ENCODE measurements around the gene RBP5.

- TF ChIP-seq CTCF (IDR thresholded peaks at IDR 0.05) (no peak), POLR2AphosphoS5 (IDR thresholded peaks at IDR 0.05) (peak; percentile 70 to 75), POLR2A (IDR thresholded peaks at IDR 0.05; ENCODE audit: low read depth) (peak; percentile 38)
Measured at GRCh38 chr12:7108003-7108795, 20.5 kb downstream of the RBP5 start.

Measured in esophagus muscularis mucosa (tissue), 3 donors.